LNCaP clone FGC (cell line): Measurements from ENCODE around the gene CUTC.
"Not testable (repeated sequence)": the region's sequence is repeated elsewhere in the genome, so short reads cannot be mapped to it uniquely, and the experiment has no call there.

ENCODE experiments used
- DNase-seq: peaks from one replicate; pipeline ENCODE4 v3.0.0-alpha.2; 2011; ENCODE audit warnings: low read depth
- H3K4me3 ChIP-seq: 2 replicates; pipeline ENCODE4 v1.5.1; 2011; ENCODE audit warnings: mild to moderate bottlenecking, low read depth, low read length, control low read depth
- CTCF ChIP-seq: IDR thresholded peaks from 2 replicates; pipeline ENCODE4 v1.5.1; 2012; ENCODE audit warnings: mild to moderate bottlenecking; ENCODE audit not compliant: control insufficient read depth, insufficient read depth; ENCODE audit errors: extremely low read depth

CUTC gene

GRCh38 chr10:99742254-99742653, 10.2 kb downstream of the CUTC start:
- TF ChIP-seq CTCF: no peak
- no peak for DNase-seq
- H3K4me3 ChIP-seq: no peak overlapping the region

GRCh38 chr10:99742701-99743100, 10.7 kb downstream of the CUTC start:
- no peak overlapping the region for H3K4me3 ChIP-seq
- no peak for DNase-seq
- TF ChIP-seq CTCF: no peak

- DNase-seq: no peak
- H3K4me3 ChIP-seq: no peak overlapping the region
- no peak for TF ChIP-seq CTCF
Observed at GRCh38 chr10:99743841-99744240, 11.8 kb downstream of the CUTC start.

- DNase-seq: not testable (repeated sequence)
Observed at GRCh38 chr10:99746166-99746565, 14.1 kb downstream of the CUTC start.

GRCh38 chr10:99748823-99749451, 16.9 kb downstream of the CUTC start:
- no peak overlapping the region for H3K4me3 ChIP-seq
- TF ChIP-seq CTCF: no peak
- no peak for DNase-seq

More at GRCh38 chr10:99746166-99746565, 14.1 kb downstream of the CUTC start:
- not testable (repeated sequence) for H3K4me3 ChIP-seq

- no peak for TF ChIP-seq CTCF
Observed at GRCh38 chr10:99750641-99751040, 18.6 kb downstream of the CUTC start.

GRCh38 chr10:99754670-99755069, 22.6 kb downstream of the CUTC start:
- no peak for TF ChIP-seq CTCF
- H3K4me3 ChIP-seq: no peak overlapping the region
- no peak for DNase-seq

More at GRCh38 chr10:99750641-99751040, 18.6 kb downstream of the CUTC start:
- DNase-seq: no peak
- H3K4me3 ChIP-seq: no peak overlapping the region
